ENCODE results near the gene NCL. TPM values are rescaled to one million over a fixed set of nuclear protein-coding genes. Genes with fewer than 3 reads are reported as not detected.

The NCL gene
- total RNA-seq, 6 experiments from 2014 or later = 503 to 649 (median 589) TPM

DNA sequence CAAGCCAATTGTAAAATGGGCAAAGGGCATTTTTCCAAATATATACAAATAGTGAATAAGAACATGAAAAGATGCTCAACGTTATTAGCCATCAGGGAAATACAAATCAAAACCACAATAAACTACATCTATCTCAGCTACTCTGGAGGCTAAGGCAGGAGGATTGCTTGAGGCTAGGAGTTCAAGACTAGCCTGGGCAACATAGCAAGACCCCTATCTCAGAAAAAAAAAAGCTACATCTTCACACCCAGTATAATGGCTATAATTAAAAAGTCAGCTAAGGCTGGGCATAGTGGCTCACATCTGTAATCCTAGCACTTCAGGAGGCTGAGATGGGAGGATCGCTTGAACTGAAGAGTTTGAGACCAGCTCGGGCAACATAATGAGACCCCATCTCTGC is 12.6 kb upstream of the NCL start:
- Mint-ChIP-seq H3K4me3 (no peak overlapping the region), H3K27me3 (ENCODE audit: insufficient read depth) (peaks cover 7% of the 10 kb centered on the region; the same call in 1 of the 2 replicates), H3K4me1 (ENCODE audit: low read depth) (no peaks in the 10 kb centered on the region), H3K27ac (no peak overlapping the region), H3K36me3 (ENCODE audit: low read depth) (no peaks in the 10 kb centered on the region), H3K9me3 (no peaks in the 10 kb centered on the region)
- TF ChIP-seq, protein P1, sequence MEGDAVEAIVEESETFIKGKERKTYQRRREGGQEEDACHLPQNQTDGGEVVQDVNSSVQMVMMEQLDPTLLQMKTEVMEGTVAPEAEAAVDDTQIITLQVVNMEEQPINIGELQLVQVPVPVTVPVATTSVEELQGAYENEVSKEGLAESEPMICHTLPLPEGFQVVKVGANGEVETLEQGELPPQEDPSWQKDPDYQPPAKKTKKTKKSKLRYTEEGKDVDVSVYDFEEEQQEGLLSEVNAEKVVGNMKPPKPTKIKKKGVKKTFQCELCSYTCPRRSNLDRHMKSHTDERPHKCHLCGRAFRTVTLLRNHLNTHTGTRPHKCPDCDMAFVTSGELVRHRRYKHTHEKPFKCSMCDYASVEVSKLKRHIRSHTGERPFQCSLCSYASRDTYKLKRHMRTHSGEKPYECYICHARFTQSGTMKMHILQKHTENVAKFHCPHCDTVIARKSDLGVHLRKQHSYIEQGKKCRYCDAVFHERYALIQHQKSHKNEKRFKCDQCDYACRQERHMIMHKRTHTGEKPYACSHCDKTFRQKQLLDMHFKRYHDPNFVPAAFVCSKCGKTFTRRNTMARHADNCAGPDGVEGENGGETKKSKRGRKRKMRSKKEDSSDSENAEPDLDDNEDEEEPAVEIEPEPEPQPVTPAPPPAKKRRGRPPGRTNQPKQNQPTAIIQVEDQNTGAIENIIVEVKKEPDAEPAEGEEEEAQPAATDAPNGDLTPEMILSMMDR (IDR thresholded peaks at IDR 0.05) = no peak
- no peak for DNase-seq

DNA sequence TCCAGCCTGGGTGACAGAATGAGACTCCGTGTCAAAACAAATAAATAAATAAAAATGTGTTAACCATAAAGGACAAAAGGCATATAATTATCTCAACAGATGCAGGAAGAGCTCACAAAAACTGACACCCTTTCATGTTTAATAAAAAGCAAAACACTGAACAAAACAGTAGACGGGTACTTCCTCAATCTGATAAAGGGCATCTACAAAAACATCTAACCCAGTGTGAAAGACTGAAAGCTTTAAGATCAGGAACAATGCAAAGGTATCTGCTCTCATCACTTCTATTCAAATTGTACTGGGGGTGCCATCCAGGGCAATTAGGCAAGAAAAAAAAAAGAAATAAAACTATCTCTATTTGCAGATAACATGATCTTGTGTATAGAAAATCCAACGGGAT is 11.7 kb upstream of the NCL start:
- no peak overlapping the region for H3K4me3 Mint-ChIP-seq
- H3K36me3 Mint-ChIP-seq (ENCODE audit: low read depth) = no peaks in the 10 kb centered on the region
- no peaks in the 10 kb centered on the region for H3K4me1 Mint-ChIP-seq (ENCODE audit: low read depth)
- TF ChIP-seq, protein P1 (IDR thresholded peaks at IDR 0.05) = no peak
- H3K27ac Mint-ChIP-seq = no peak overlapping the region
- no peak for DNase-seq
- peaks cover 7% of the 10 kb centered on the region; the same call in 1 of the 2 replicates for H3K27me3 Mint-ChIP-seq (ENCODE audit: insufficient read depth)
- H3K9me3 Mint-ChIP-seq = no peaks in the 10 kb centered on the region

DNA sequence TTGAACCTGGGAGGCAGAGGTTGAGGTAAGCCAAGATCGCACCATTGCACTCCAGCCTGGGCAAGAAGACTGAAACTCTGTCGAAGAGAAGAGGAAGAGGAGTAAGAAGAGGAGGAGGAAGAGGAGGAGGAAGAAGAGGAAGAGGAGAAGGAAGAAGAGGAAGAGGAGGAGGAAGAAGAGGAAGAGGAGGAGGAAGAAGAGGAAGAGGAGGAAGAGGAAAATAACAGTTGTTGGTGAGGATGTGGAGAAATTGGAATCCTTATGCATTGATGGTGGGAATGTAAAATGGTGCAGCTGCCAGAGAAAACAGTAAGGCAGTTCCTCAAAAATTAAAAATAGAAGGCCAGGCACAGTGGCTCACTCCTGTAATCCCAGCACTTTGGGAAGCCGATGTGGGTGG is 8.5 kb upstream of the NCL start:
- TF ChIP-seq, protein P1 (IDR thresholded peaks at IDR 0.05) = no peak
- DNase-seq = no peak
- Mint-ChIP-seq H3K9me3 (no peaks in the 10 kb centered on the region), H3K4me3 (no peak overlapping the region), H3K27ac (no peak overlapping the region), H3K4me1 (ENCODE audit: low read depth) (no peaks in the 10 kb centered on the region; the same call in 1 of the 2 replicates), H3K27me3 (ENCODE audit: insufficient read depth) (peaks cover 3% of the 10 kb centered on the region), H3K36me3 (ENCODE audit: low read depth) (no peaks in the 10 kb centered on the region)

DNA sequence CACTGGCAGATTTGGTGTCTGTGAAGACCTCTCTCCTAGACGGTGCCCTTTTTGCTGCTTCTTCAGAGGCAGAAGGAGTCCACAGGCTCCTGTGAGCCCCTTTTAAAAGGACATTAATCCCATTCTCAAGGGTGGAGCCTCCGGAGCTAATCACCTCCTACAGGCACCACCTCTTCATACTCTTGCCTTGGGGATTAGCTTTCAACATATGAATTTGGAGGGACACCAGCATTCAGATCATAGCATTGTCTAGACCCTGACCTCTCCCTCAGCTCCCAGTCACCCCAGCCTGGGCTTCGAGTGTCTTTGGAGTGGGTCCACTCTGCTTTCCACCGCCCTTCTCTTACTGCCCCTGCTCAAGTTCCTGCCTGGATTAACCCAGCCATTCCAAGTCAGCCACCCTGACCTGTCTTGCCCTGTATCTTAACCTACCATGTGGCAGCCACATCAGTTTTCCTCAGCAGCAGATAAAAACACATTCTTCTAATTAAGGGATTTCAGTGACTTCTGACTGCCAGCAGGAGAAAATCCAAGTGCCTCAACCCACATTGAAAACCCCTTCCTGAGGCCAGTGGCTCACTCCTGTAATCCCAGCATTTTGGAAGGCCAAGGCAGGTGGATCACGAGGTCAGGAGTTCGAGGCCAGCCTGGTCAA is 6.1 kb upstream of the NCL start:
- H3K4me3 Mint-ChIP-seq = no peak overlapping the region
- no peaks in the 10 kb centered on the region; the same call in 1 of the 2 replicates for H3K27me3 Mint-ChIP-seq (ENCODE audit: insufficient read depth)
- no peaks in the 10 kb centered on the region for H3K9me3 Mint-ChIP-seq
- H3K4me1 Mint-ChIP-seq (ENCODE audit: low read depth) = peaks cover 2% of the 10 kb centered on the region; the same call in 1 of the 2 replicates
- no peaks in the 10 kb centered on the region for H3K36me3 Mint-ChIP-seq (ENCODE audit: low read depth)
- no peak overlapping the region for H3K27ac Mint-ChIP-seq
- DNase-seq = no peak
- TF ChIP-seq, protein P1 (IDR thresholded peaks at IDR 0.05) = no peak

DNA sequence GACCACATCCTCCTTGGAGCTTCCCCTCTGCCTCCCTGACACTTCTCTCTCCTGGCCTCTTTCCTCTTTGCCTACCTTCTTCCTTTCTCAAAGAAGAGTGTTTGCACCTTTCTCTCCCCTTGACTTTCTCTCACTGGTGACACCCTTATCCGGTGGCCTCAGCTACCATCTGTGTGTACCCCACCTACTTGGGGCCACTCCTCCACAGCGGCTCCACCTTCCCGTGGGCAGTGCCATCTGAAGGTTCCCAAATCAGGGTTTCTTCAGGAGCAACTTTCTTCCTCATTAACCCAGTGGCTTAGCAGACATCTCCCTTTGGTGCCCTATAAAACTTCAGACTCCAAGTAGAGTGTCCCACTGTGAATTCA is 5.3 kb upstream of the NCL start:
- TF ChIP-seq, protein P1 (IDR thresholded peaks at IDR 0.05) = no peak
- Mint-ChIP-seq H3K9me3 (no peaks in the 10 kb centered on the region), H3K36me3 (ENCODE audit: low read depth) (no peaks in the 10 kb centered on the region), H3K27me3 (ENCODE audit: insufficient read depth) (no peaks in the 10 kb centered on the region; the same call in 1 of the 2 replicates), H3K4me1 (ENCODE audit: low read depth) (peaks cover 5% of the 10 kb centered on the region; the same call in 1 of the 2 replicates), H3K27ac (no peak overlapping the region), H3K4me3 (no peak overlapping the region)
- DNase-seq = no peak

Measured in HFFc6 (cell line).